HEK293T (cell line): Measurements from ENCODE around the gene TCF7L1.

Source experiments
- CTCF ChIA-PET: fragments of 350-600 bp; formaldehyde crosslinking; extraction: SDS; loops from one replicate; lab custom pipeline; 2021; ENCODE audit warnings: antibody characterized with exemption, inconsistent platforms; lab: Yijun Ruan, JAX
- POLR2A ChIA-PET: fragments of 350-600 bp; formaldehyde crosslinking; extraction: SDS; loops from one replicate; lab custom pipeline; 2020; ENCODE audit warnings: antibody characterized with exemption, inconsistent platforms; lab: Yijun Ruan, JAX
- DNase-seq: peaks from one replicate; pipeline ENCODE4 v3.0.0; 2012; ENCODE audit warnings: mixed read lengths; ENCODE audit errors: extremely low spot score
- ARNT ChIP-seq: fragments of 450-650 bp; IDR thresholded peaks from 2 replicates; pipeline ENCODE4 v1.6.1; 2017; ENCODE audit warnings: mild to moderate bottlenecking
- BHLHE40 ChIP-seq: fragments of 450-650 bp; IDR thresholded peaks from 2 replicates; pipeline ENCODE4 v1.6.1; 2016; ENCODE audit warnings: mild to moderate bottlenecking, moderate library complexity, borderline replicate concordance
- CTBP1 ChIP-seq: fragments of 450-650 bp; IDR thresholded peaks from 2 replicates; pipeline ENCODE4 v1.6.1; 2016; ENCODE audit warnings: borderline replicate concordance
- ELF4 ChIP-seq: fragments of 450-650 bp; IDR thresholded peaks from 2 replicates; pipeline ENCODE4 v1.6.1; 2017; ENCODE audit warnings: antibody characterized with exemption
- FOXA1 ChIP-seq: fragments of 450-650 bp; IDR thresholded peaks from 2 replicates; pipeline ENCODE4 v1.6.1; 2016; ENCODE audit warnings: mild to moderate bottlenecking
- FOXK2 ChIP-seq: fragments of 450-650 bp; IDR thresholded peaks from 2 replicates; pipeline ENCODE4 v1.6.1; 2016; ENCODE audit warnings: mild to moderate bottlenecking
- FOXM1 ChIP-seq: fragments of 450-650 bp; IDR thresholded peaks from 2 replicates; pipeline ENCODE4 v1.6.1; 2017; ENCODE audit warnings: mild to moderate bottlenecking, borderline replicate concordance
- HDGF ChIP-seq: fragments of 450-650 bp; IDR thresholded peaks from 2 replicates; pipeline ENCODE4 v1.6.1; 2017; ENCODE audit warnings: antibody characterized with exemption, borderline replicate concordance
- L3MBTL2 ChIP-seq: fragments of 450-650 bp; conservative IDR thresholded peaks from 2 replicates; pipeline ENCODE4 v1.6.1; 2016; ENCODE audit warnings: mild to moderate bottlenecking
- LEF1 ChIP-seq: fragments of 450-650 bp; IDR thresholded peaks from 2 replicates; pipeline ENCODE4 v1.6.1; 2017; ENCODE audit warnings: mild to moderate bottlenecking, borderline replicate concordance
- NFRKB ChIP-seq: fragments of 450-650 bp; IDR thresholded peaks from 2 replicates; pipeline ENCODE4 v1.6.1; 2016; ENCODE audit warnings: mild to moderate bottlenecking, moderate library complexity
- PKNOX1 ChIP-seq: fragments of 450-650 bp; IDR thresholded peaks from 2 replicates; pipeline ENCODE4 v1.6.1; 2016
- SP1 ChIP-seq: fragments of 450-650 bp; IDR thresholded peaks from 2 replicates; pipeline ENCODE4 v1.6.1; 2017
- SUZ12 ChIP-seq: fragments of 450-650 bp; IDR thresholded peaks from 2 replicates; pipeline ENCODE4 v1.6.1; 2016; ENCODE audit warnings: mild to moderate bottlenecking
- TARDBP ChIP-seq: fragments of 450-650 bp; IDR thresholded peaks from 2 replicates; pipeline ENCODE4 v1.6.1; 2016
- ZNF384 ChIP-seq: fragments of 450-650 bp; IDR thresholded peaks from 2 replicates; pipeline ENCODE4 v1.6.1; 2016

Gene TCF7L1

GRCh38 chr2:85216927-85217326 is 83.7 kb downstream of the TCF7L1 start:
- ChIA-PET CTCF (no interaction called here), POLR2A (no interaction called here)

GRCh38 chr2:85221067-85221691 is 88.0 kb downstream of the TCF7L1 start:
- no peak for DNase-seq
- ChIA-PET POLR2A (no interaction called here), CTCF (no interaction called here)
- TF ChIP-seq ZNF384 (no peak), L3MBTL2 (no peak), FOXK2 (no peak), HDGF (no peak), FOXM1 (no peak), FOXA1 (no peak), NFRKB (no peak), ARNT (no peak), TARDBP (no peak), BHLHE40 (no peak), PKNOX1 (no peak), CTBP1 (no peak), LEF1 (no peak), SP1 (no peak), SUZ12 (no peak), ELF4 (no peak)

More at GRCh38 chr2:85216927-85217326, 83.7 kb downstream of the TCF7L1 start:
- DNase-seq: no peak
- no peak for TF ChIP-seq SP1
- no peak for TF ChIP-seq CTBP1
- TF ChIP-seq ZNF384: no peak
- no peak for TF ChIP-seq FOXM1
- TF ChIP-seq LEF1: no peak

GRCh38 chr2:85222792-85223191 is 89.6 kb downstream of the TCF7L1 start:
- POLR2A ChIA-PET: no interaction called here
- no peak for DNase-seq
- no peak for TF ChIP-seq LEF1
- TF ChIP-seq PKNOX1: no peak
- TF ChIP-seq SP1: no peak
- no peak for TF ChIP-seq TARDBP
- TF ChIP-seq NFRKB: no peak
- TF ChIP-seq ZNF384: no peak
- no peak for TF ChIP-seq ELF4
- no peak for TF ChIP-seq FOXA1
- no peak for TF ChIP-seq BHLHE40
- no peak for TF ChIP-seq CTBP1
- no peak for TF ChIP-seq FOXK2
- no peak for TF ChIP-seq HDGF
- CTCF ChIA-PET: no interaction called here

- no peak for TF ChIP-seq PKNOX1
- TF ChIP-seq BHLHE40: no peak
- no peak for TF ChIP-seq FOXA1
- TF ChIP-seq HDGF: no peak
- no peak for TF ChIP-seq SP1
- TF ChIP-seq ZNF384: no peak
- TF ChIP-seq NFRKB: no peak
- TF ChIP-seq SUZ12: no peak
- TF ChIP-seq TARDBP: no peak
- CTCF ChIA-PET: interaction anchor here (0.6 kb wide), 1 partner anchor 154 kb away, joined by 3 read pairs; no protein-coding TSS in a partner anchor
These were observed 93.6 kb downstream of the TCF7L1 start for GRCh38 chr2:85226783-85227182.

GRCh38 chr2:85230679-85231467 is 97.7 kb downstream of the TCF7L1 start:
- ChIA-PET POLR2A (no interaction called here), CTCF (no interaction called here)
- TF ChIP-seq ARNT: no peak
- no peak for TF ChIP-seq SUZ12
- no peak for TF ChIP-seq FOXK2
- no peak for TF ChIP-seq PKNOX1
- TF ChIP-seq ELF4: no peak
- TF ChIP-seq TARDBP: no peak
- no peak for TF ChIP-seq FOXM1
- TF ChIP-seq BHLHE40: no peak
- no peak for TF ChIP-seq ZNF384
- no peak for TF ChIP-seq NFRKB
- no peak for TF ChIP-seq SP1
- no peak for TF ChIP-seq LEF1
- TF ChIP-seq CTBP1: no peak
- TF ChIP-seq L3MBTL2: no peak
- no peak for DNase-seq

More at GRCh38 chr2:85226783-85227182, 93.6 kb downstream of the TCF7L1 start:
- no peak for DNase-seq
- POLR2A ChIA-PET: no interaction called here
